ENCODE results near the gene GHRH. TPM values are rescaled to one million over a fixed set of nuclear protein-coding genes. Genes with fewer than 3 reads are reported as not detected.

The GHRH gene
- polyA plus RNA-seq, 2 of the 4 experiments (the other 2 are of a cell fraction): not detected

GRCh38 chr20:37279820-37280219 lies 18.2 kb upstream of the GHRH start:
- Histone ChIP-seq H3K9me3 (no peaks in the 10 kb centered on the region), H3K27ac (no peak overlapping the region), H3K4me1 (peaks cover 19% of the 10 kb centered on the region), H3K4me3 (no peak overlapping the region), H3K4me2 (no peak overlapping the region)
- CTCF ChIA-PET: interaction anchor here (0.6 to 12.7 kb wide), 7 partner anchors 9 to 254 kb away, joined by 3 to 104 read pairs (median 6); partner anchors contain the start of gene MANBAL
- WGBS (ENCODE audit: missing lambda C conversion rate): 78% methylated on average over 6 of the region's 8 CpGs
- TF ChIP-seq POLR2A (IDR thresholded peaks at IDR 0.05; ENCODE audit: low read length) (no peak), GATA3 (IDR thresholded peaks at IDR 0.05; ENCODE audit: borderline replicate concordance) (no peak), ZFP36 (IDR thresholded peaks at IDR 0.05; ENCODE audit: borderline replicate concordance, partially characterized antibody) (no peak), EP300 (IDR thresholded peaks at IDR 0.05) (no peak), ZC3H11A (IDR thresholded peaks at IDR 0.05) (no peak), HOXB13 (CRISPR knock-in tag; IDR thresholded peaks at IDR 0.05; ENCODE audit: low read depth) (no peak), MAZ (IDR thresholded peaks at IDR 0.05; ENCODE audit: borderline replicate concordance, low read depth, low read length) (no peak), BHLHE40 (IDR thresholded peaks at IDR 0.05; ENCODE audit: low read depth, low read length) (no peak), ESRRA (IDR thresholded peaks at IDR 0.05; ENCODE audit: borderline replicate concordance, low read length) (no peak), FOSL2 (IDR thresholded peaks at IDR 0.05) (no peak), FOSL2 (CRISPR knock-in tag; IDR thresholded peaks at IDR 0.05) (no peak), TFCP2L1 (CRISPR knock-in tag; IDR thresholded peaks at IDR 0.05) (no peak), RCOR1 (IDR thresholded peaks at IDR 0.05; ENCODE audit: low read depth, low read length) (no peak), CHD4 (IDR thresholded peaks at IDR 0.05; ENCODE audit: borderline replicate concordance) (no peak), HES2 (IDR thresholded peaks at IDR 0.05) (no peak), HOXA7 (CRISPR knock-in tag; IDR thresholded peaks at IDR 0.05) (no peak), HMGXB4 (CRISPR knock-in tag; IDR thresholded peaks at IDR 0.05; ENCODE audit: borderline replicate concordance) (no peak)
- FAIRE-seq (no peak), DNase-seq (ENCODE audit: low read depth in 1 of 2, low spot score in 1 of 2) (no peak), ATAC-seq (no peak)
- POLR2A ChIA-PET: no interaction called here

GRCh38 chr20:37278966-37279590 lies 17.5 kb upstream of the GHRH start:
- POLR2A ChIA-PET: no interaction called here
- Histone ChIP-seq H3K27ac (no peak overlapping the region), H3K4me3 (no peak overlapping the region), H3K9me3 (no peaks in the 10 kb centered on the region), H3K4me2 (no peak overlapping the region), H3K4me1 (peaks cover 19% of the 10 kb centered on the region)
- FAIRE-seq (no peak), ATAC-seq (no peak), DNase-seq (ENCODE audit: low read depth in 1 of 2, low spot score in 1 of 2) (no peak)
- TF ChIP-seq MAX (IDR thresholded peaks at IDR 0.05): no peak
- no peak for TF ChIP-seq NPAS2 (CRISPR knock-in tag; IDR thresholded peaks at IDR 0.05; ENCODE audit: borderline replicate concordance)
- TF ChIP-seq TFCP2L1 (CRISPR knock-in tag; IDR thresholded peaks at IDR 0.05): no peak
- TF ChIP-seq HOXB5 (CRISPR knock-in tag; IDR thresholded peaks at IDR 0.05): no peak
- TF ChIP-seq ZSCAN20 (CRISPR knock-in tag; IDR thresholded peaks at IDR 0.05): no peak
- no peak for TF ChIP-seq MAFK (IDR thresholded peaks at IDR 0.05; ENCODE audit: partially characterized antibody)
- TF ChIP-seq EHF (CRISPR knock-in tag; IDR thresholded peaks at IDR 0.05): no peak
- TF ChIP-seq FOSB (CRISPR knock-in tag; IDR thresholded peaks at IDR 0.05): no peak
- TF ChIP-seq HEYL (CRISPR knock-in tag; IDR thresholded peaks at IDR 0.05): no peak
- TF ChIP-seq ZNF302 (CRISPR knock-in tag; IDR thresholded peaks at IDR 0.05): no peak
- no peak for TF ChIP-seq EP300 (IDR thresholded peaks at IDR 0.05)
- no peak for TF ChIP-seq CHD2 (IDR thresholded peaks at IDR 0.05; ENCODE audit: low read length, partially characterized antibody)
- no peak for TF ChIP-seq FOXS1 (CRISPR knock-in tag; IDR thresholded peaks at IDR 0.05)
- no peak for TF ChIP-seq NR3C1 (IDR thresholded peaks at IDR 0.05)
- 84% methylated on average over 12 of the region's 12 CpGs for WGBS (ENCODE audit: missing lambda C conversion rate)
- CTCF ChIA-PET: interaction anchor here (2.0 to 12.7 kb wide), 4 partner anchors 10 to 255 kb away, joined by 6 to 104 read pairs (median 16); partner anchors contain the start of gene MANBAL
